K562 (cell line): ENCODE data around the gene RABGAP1L. TPM values are rescaled to one million over a fixed set of nuclear protein-coding genes. Genes with fewer than 3 reads are reported as not detected.
A peak's percentile ranks its signal among the peaks of the same experiment; 100 is the strongest.

Source experiments
- ARID3A ChIP-seq: IDR thresholded peaks from 2 replicates; pipeline ENCODE4 v1.6.1; 2012; ENCODE audit warnings: low read depth, low read length, improper control_type of control experiment, borderline replicate concordance
- ARID4B ChIP-seq: sonication (generic); formaldehyde crosslinking; IDR thresholded peaks from 2 replicates; pipeline ENCODE4 v1.8.0; 2022; ENCODE audit warnings: mild to moderate bottlenecking, missing genetic modification reagents
- BRD4 ChIP-seq: fragments of 200-600 bp; sonication (generic); IDR thresholded peaks from 2 replicates; pipeline ENCODE4 v1.6.1; 2017; ENCODE audit warnings: inconsistent platforms
- EP300 ChIP-seq: IDR thresholded peaks from 2 replicates; pipeline ENCODE4 v1.6.1; 2012; ENCODE audit warnings: low read length, improper control_type of control experiment
- ETV6 ChIP-seq, 3 experiments: fragments of 150-350 bp in 1 of 3; sonication (generic) in 1 of 3; formaldehyde crosslinking in 1 of 3; IDR thresholded peaks; 2 replicates each; pipeline versions ENCODE4 v1.6.1 to v1.8.0; 2014 to 2022; ENCODE audit warnings: borderline replicate concordance in 2 of 3, low read depth in 2 of 3, antibody characterized with exemption in 1 of 3, low read length in 1 of 3, mild to moderate bottlenecking in 1 of 3, missing genetic modification reagents in 1 of 3
- JUND ChIP-seq, 2 experiments: IDR thresholded peaks; 2 replicates in 1 of 2; 3 replicates in 1 of 2; pipeline ENCODE4 v1.6.1; 2011; ENCODE audit warnings: borderline replicate concordance in 2 of 2, low read depth in 2 of 2, low read length in 2 of 2, improper control_type of control experiment in 1 of 2, missing biosample characterization in 1 of 2, missing genetic modification characterization in 1 of 2, missing genetic modification reagents in 1 of 2
- LCOR ChIP-seq: sonication (generic); formaldehyde crosslinking; IDR thresholded peaks from 2 replicates; pipeline ENCODE4 v1.8.0; 2022; ENCODE audit warnings: mild to moderate bottlenecking, missing genetic modification reagents
- NCOR1 ChIP-seq: fragments of 450-650 bp; IDR thresholded peaks from 2 replicates; pipeline ENCODE4 v1.6.1; 2016; ENCODE audit warnings: mild to moderate bottlenecking, moderate library complexity
- PHF20 ChIP-seq: fragments of 450-650 bp; IDR thresholded peaks from 2 replicates; pipeline ENCODE4 v1.6.1; 2018; ENCODE audit not compliant: partially characterized antibody
- POLR2B ChIP-seq: fragments of 450-650 bp; IDR thresholded peaks from 2 replicates; pipeline ENCODE4 v1.6.1; 2018; ENCODE audit warnings: low read depth; ENCODE audit not compliant: partially characterized antibody
- POLR3G ChIP-seq: IDR thresholded peaks from 2 replicates; pipeline ENCODE4 v1.6.1; 2011; ENCODE audit not compliant: insufficient read length, insufficient replicate concordance; ENCODE audit errors: extremely low read depth
- PRDM10 ChIP-seq: fragments of 450-650 bp; IDR thresholded peaks from 2 replicates; pipeline ENCODE4 v1.6.1; 2018; ENCODE audit not compliant: partially characterized antibody
- SAP30 ChIP-seq: fragments of 200-600 bp; sonication (generic); IDR thresholded peaks from 2 replicates; pipeline ENCODE4 v1.6.1; 2012; ENCODE audit warnings: borderline replicate concordance, low read depth, mild to moderate bottlenecking, moderate library complexity, low read length, control low read depth, inconsistent platforms; ENCODE audit not compliant: insufficient read depth, poor library complexity, severe bottlenecking
- SMC3 ChIP-seq: conservative IDR thresholded peaks from 2 replicates; pipeline ENCODE4 v1.6.1; 2011; ENCODE audit warnings: low read depth, low read length, improper control_type of control experiment; ENCODE audit not compliant: insufficient read depth
- ZBED1 ChIP-seq: IDR thresholded peaks from 2 replicates; pipeline ENCODE4 v1.6.1; 2014
- ZNF121 ChIP-seq: sonication (generic); formaldehyde crosslinking; conservative IDR thresholded peaks from 2 replicates; pipeline ENCODE4 v1.8.0; 2022; ENCODE audit warnings: missing genetic modification reagents
- ZNF140 ChIP-seq: fragments of 250-450 bp; sonication (Bioruptor Pico); IDR thresholded peaks from 2 replicates; pipeline ENCODE4 v1.8.0; 2021; ENCODE audit warnings: moderate library complexity, mild to moderate bottlenecking, inconsistent platforms
- polyA plus RNA-seq, 8 experiments: library from polyadenylated mRNA; depleted of rRNA in 4 of 8; stranded (reverse) in 5 of 8; unstranded in 3 of 8; fragments of >200 nt; fragmentation: Nextera tagmentation in 2 of 8; fragmentation: Illumina TruSeq in 1 of 8; extraction: Ambion mirVana in 2 of 8; extraction: Trizol in 1 of 8; gene quantifications; 2 replicates each; pipeline versions ENCODE4 v1.2.1 to v1.2.3, GENCODE V29; 2011 to 2014; ENCODE audit warnings: inconsistent platforms in 1 of 8, missing spikeins in 1 of 8
- total RNA-seq, 7 experiments: library from RNA; depleted of rRNA in 6 of 7; stranded (reverse); fragments of >200 nt in 6 of 7; fragmentation: Illumina TruSeq in 2 of 7; extraction: Trizol in 2 of 7; gene quantifications; 2 replicates each; pipeline versions ENCODE4 v1.2.1 to v1.2.3, GENCODE V29; 2011 to 2021; ENCODE audit warnings: low replicate concordance in 1 of 7

RABGAP1L gene
- total and polyA plus RNA-seq, 9 of the 15 experiments (the other 6 are each of a cell fraction or from before 2014, with no cell fraction given), result 16.5 to 44.9 (median 26.7) TPM

- no peak for TF ChIP-seq ARID4B
- no peak for TF ChIP-seq POLR3G
- no peak for TF ChIP-seq PHF20
- TF ChIP-seq ARID3A, result 0 out of 2 replicates have a peak, but pooled peaks have one; percentile 42
- no peak for TF ChIP-seq POLR2B
- peak; percentile 35; the same call in 1 of the 2 replicates for TF ChIP-seq SMC3
- no peak for TF ChIP-seq PRDM10
- no peak for TF ChIP-seq ZNF121 (CRISPR knock-in tag)
- TF ChIP-seq ZBED1, result no peak
- no peak for TF ChIP-seq ETV6 (IDR thresholded peaks at IDR 0.05; ENCODE audit: borderline replicate concordance in 1 of 2, low read depth in 2 of 2, low read length in 1 of 2)
- TF ChIP-seq ETV6 (CRISPR knock-in tag; IDR thresholded peaks at IDR 0.05; ENCODE audit: borderline replicate concordance), result no peak
- TF ChIP-seq ZNF140 (CRISPR knock-in tag), result no peak
- TF ChIP-seq NCOR1, result no peak
- TF ChIP-seq LCOR (CRISPR knock-in tag), result 0 out of 2 replicates have a peak, but pooled peaks have one; percentile 31
- peak; percentile 30; the same call in 1 of the 2 replicates for TF ChIP-seq JUND (IDR thresholded peaks at IDR 0.05; ENCODE audit: borderline replicate concordance, low read depth, low read length)
- no peak for TF ChIP-seq JUND (tag; IDR thresholded peaks at IDR 0.05; ENCODE audit: borderline replicate concordance, low read depth, low read length)
- TF ChIP-seq SAP30, result no peak
- TF ChIP-seq BRD4, result no peak
- no peak for TF ChIP-seq EP300
These were observed 724.1 kb downstream of the RABGAP1L start (continued) for GRCh38 chr1:174883409-174883808.
